Liver (tissue), 9 donors: ENCODE data around the gene CD3D. TPM values are rescaled to one million over a fixed set of nuclear protein-coding genes. Genes with fewer than 3 reads are reported as not detected.
A peak's percentile ranks its signal among the peaks of the same experiment; 100 is the strongest.

Source experiments
- DNase-seq: peaks from one replicate; pipeline ENCODE4 v3.0.0-alpha.2; 2017; ENCODE audit warnings: low spot score
- H3K27ac ChIP-seq, 2 donors: one replicate each; pipeline ENCODE4 v1.7.0; 2013; ENCODE audit warnings: inconsistent platforms in 2 of 2, low read length in 2 of 2, control low read depth in 1 of 2, low read depth in 1 of 2, mild to moderate bottlenecking in 1 of 2
- H3K27me3 ChIP-seq, 4 donors: one replicate each; pipeline versions ENCODE4 v1.6.1 to v1.7.0; 2013; ENCODE audit warnings: low read length in 3 of 4, inconsistent platforms in 1 of 4, mild to moderate bottlenecking in 1 of 4, moderate library complexity in 1 of 4; ENCODE audit not compliant: control insufficient read depth in 4 of 4, insufficient read depth in 4 of 4
- H3K36me3 ChIP-seq, 4 donors: one replicate each; pipeline versions ENCODE4 v1.6.1 to v1.7.0; 2013; ENCODE audit warnings: low read length in 3 of 4, mild to moderate bottlenecking in 3 of 4, low read depth in 1 of 4, moderate library complexity in 1 of 4; ENCODE audit not compliant: control insufficient read depth in 4 of 4, insufficient read depth in 3 of 4
- H3K4me1 ChIP-seq, 4 donors: one replicate each; pipeline versions ENCODE4 v1.6.1 to v1.7.0; 2013; ENCODE audit warnings: low read length in 3 of 4, mild to moderate bottlenecking in 3 of 4, moderate library complexity in 1 of 4; ENCODE audit not compliant: control insufficient read depth in 4 of 4, insufficient read depth in 4 of 4
- H3K4me3 ChIP-seq, 3 donors: one replicate each; pipeline versions ENCODE4 v1.6.1 to v1.7.0; 2013; ENCODE audit warnings: low read length in 3 of 3, control low read depth in 1 of 3, low read depth in 1 of 3, mild to moderate bottlenecking in 1 of 3
- H3K9ac ChIP-seq, 2 donors: one replicate each; pipeline ENCODE4 v1.7.0; 2013; ENCODE audit warnings: low read length in 2 of 2, mild to moderate bottlenecking in 2 of 2, moderate library complexity in 2 of 2, control low read depth in 1 of 2, low read depth in 1 of 2
- H3K9me3 ChIP-seq, 4 donors: one replicate each; pipeline versions ENCODE4 v1.6.1 to v1.7.0; 2013; ENCODE audit warnings: low read length in 3 of 4; ENCODE audit not compliant: control insufficient read depth in 4 of 4
- EGR1 ChIP-seq, 2 donors: IDR thresholded peaks; 2 replicates each; pipeline ENCODE4 v1.6.1; 2016 to 2018; ENCODE audit warnings: antibody characterized with exemption in 2 of 2, low read depth in 2 of 2
- FOXA1 ChIP-seq: IDR thresholded peaks from 2 replicates; pipeline ENCODE4 v1.6.1; 2016; ENCODE audit warnings: antibody characterized with exemption
- FOXA2 ChIP-seq: IDR thresholded peaks from 2 replicates; pipeline ENCODE4 v1.6.1; 2016; ENCODE audit warnings: antibody characterized with exemption
- GABPA ChIP-seq, 2 donors: IDR thresholded peaks in 1 of 2; conservative IDR thresholded peaks in 1 of 2; 2 replicates each; pipeline ENCODE4 v1.6.1; 2016; ENCODE audit warnings: antibody characterized with exemption in 2 of 2, mild to moderate bottlenecking in 1 of 2, moderate library complexity in 1 of 2
- HNF4A ChIP-seq, 2 donors: conservative IDR thresholded peaks; 2 replicates each; pipeline ENCODE4 v1.6.1; 2016; ENCODE audit warnings: antibody characterized with exemption in 2 of 2, mild to moderate bottlenecking in 2 of 2
- HNF4G ChIP-seq: IDR thresholded peaks from 2 replicates; pipeline ENCODE4 v1.6.1; 2016; ENCODE audit warnings: antibody characterized with exemption
- JUND ChIP-seq, 2 donors: IDR thresholded peaks; 2 replicates each; pipeline ENCODE4 v1.6.1; 2016; ENCODE audit warnings: antibody characterized with exemption in 2 of 2
- NR2F2 ChIP-seq: IDR thresholded peaks from 2 replicates; pipeline ENCODE4 v1.6.1; 2016; ENCODE audit warnings: antibody characterized with exemption
- RAD21 ChIP-seq, 2 donors: IDR thresholded peaks; 2 replicates each; pipeline ENCODE4 v1.6.1; 2016; ENCODE audit warnings: antibody characterized with exemption in 2 of 2, mild to moderate bottlenecking in 2 of 2
- RXRA ChIP-seq, 2 donors: IDR thresholded peaks; 2 replicates each; pipeline ENCODE4 v1.6.1; 2017 to 2018; ENCODE audit warnings: antibody characterized with exemption in 2 of 2, mild to moderate bottlenecking in 1 of 2
- SP1 ChIP-seq: IDR thresholded peaks from 2 replicates; pipeline ENCODE4 v1.6.1; 2018; ENCODE audit warnings: antibody characterized with exemption, mild to moderate bottlenecking
- TAF1 ChIP-seq: conservative IDR thresholded peaks from 2 replicates; pipeline ENCODE4 v1.6.1; 2016; ENCODE audit warnings: antibody characterized with exemption, mild to moderate bottlenecking
- YY1 ChIP-seq: IDR thresholded peaks from 2 replicates; pipeline ENCODE4 v1.6.1; 2016; ENCODE audit warnings: antibody characterized with exemption, mild to moderate bottlenecking
- WGBS: extraction: QIAGEN DNeasy Blood & Tissue Kit; methylation state at CpG from one replicate; pipeline ENCODE4 v1.1.7; 2013; 5-methylcytosine and 5-hydroxymethylcytosine counted together
- polyA plus RNA-seq, 2 donors: library from polyadenylated mRNA; stranded (reverse) in 1 of 2; unstranded in 1 of 2; fragments of 200-250 nt in 1 of 2; fragments of >200 nt in 1 of 2; fragmentation: Nextera tagmentation in 1 of 2; extraction: Ambion mirVana in 1 of 2; gene quantifications; one replicate each; pipeline versions ENCODE4 v1.2.1 to v1.2.3, GENCODE V29; 2013 to 2015
- total RNA-seq, 2 donors: library from RNA; depleted of rRNA; stranded (reverse); fragments of >200 nt; gene quantifications; one replicate each; pipeline ENCODE4 v1.2.3, GENCODE V29; 2014
- TF ChIP-seq, protein P1 (sequence below): IDR thresholded peaks from 2 replicates; pipeline ENCODE4 v1.6.1; 2016; ENCODE audit warnings: antibody characterized with exemption
- TF ChIP-seq, protein P2 (sequence below): IDR thresholded peaks from 2 replicates; pipeline ENCODE4 v1.6.1; 2016; ENCODE audit warnings: antibody characterized with exemption, mild to moderate bottlenecking
- TF ChIP-seq, protein P3 (sequence below): IDR thresholded peaks from 2 replicates; pipeline ENCODE4 v1.6.1; 2016; ENCODE audit warnings: antibody characterized with exemption
- TF ChIP-seq, protein P4 (sequence below): fragments of 150-350 bp; IDR thresholded peaks from 2 replicates; pipeline ENCODE4 v1.5.1; 2017; ENCODE audit warnings: improper control_type of control experiment, low read depth, low read length; ENCODE audit not compliant: missing input control
- donor health status: healthy.
- donor health status: healthy.
- donor health status: healthy.
- donor health status: healthy.
- donor health status: healthy.

CD3D gene
- total and polyA plus RNA-seq, 4 donors = 1.1 to 1.6 (median 1.2) TPM

DNA sequence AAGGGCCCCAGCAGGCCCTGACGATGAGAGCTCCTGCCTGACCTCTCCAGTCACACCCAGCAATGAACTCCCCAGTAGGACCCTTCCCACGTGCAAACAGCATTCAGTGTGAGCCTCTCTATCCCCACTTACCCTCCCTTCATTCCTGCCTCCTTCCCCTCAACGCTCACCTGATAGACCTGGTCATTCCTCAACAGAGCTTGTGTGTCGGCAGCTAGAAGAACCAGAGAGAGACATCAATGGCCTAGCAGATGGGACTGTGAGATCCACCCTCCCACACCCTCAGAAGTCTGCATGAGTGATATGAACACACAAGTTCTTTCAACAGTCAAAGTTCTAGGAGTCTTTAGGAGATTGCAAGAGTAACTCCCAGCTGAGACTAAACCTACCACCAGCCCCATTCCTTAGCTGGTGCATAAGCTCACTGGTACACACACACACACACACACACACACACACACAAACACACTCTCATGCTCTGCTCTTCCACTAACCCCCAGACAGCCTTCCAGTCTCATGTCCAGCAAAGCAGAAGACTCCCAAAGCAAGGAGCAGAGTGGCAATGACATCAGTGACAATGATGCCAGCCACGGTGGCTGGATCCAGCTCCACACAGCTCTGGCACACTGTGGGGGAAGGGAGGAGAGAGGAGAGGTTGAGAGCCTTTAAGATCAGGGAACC is 3.1 kb downstream of the CD3D start:
- TF ChIP-seq RXRA (IDR thresholded peaks at IDR 0.05) (no peak), NR2F2 (no peak), HNF4G (no peak), SP1 (no peak), TAF1 (no peak), HNF4A (conservative IDR thresholded peaks at IDR 0.05) (no peak), JUND (IDR thresholded peaks at IDR 0.05) (no peak), YY1 (no peak), RAD21 (IDR thresholded peaks at IDR 0.05) (no peak), GABPA (IDR thresholded peaks at IDR 0.05 in 1 of 2, conservative IDR thresholded peaks at IDR 0.05 in 1 of 2) (no peak), FOXA2 (no peak)
- TF ChIP-seq, protein P1, sequence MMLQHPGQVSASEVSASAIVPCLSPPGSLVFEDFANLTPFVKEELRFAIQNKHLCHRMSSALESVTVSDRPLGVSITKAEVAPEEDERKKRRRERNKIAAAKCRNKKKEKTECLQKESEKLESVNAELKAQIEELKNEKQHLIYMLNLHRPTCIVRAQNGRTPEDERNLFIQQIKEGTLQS = no peak
- TF ChIP-seq, protein P2, sequence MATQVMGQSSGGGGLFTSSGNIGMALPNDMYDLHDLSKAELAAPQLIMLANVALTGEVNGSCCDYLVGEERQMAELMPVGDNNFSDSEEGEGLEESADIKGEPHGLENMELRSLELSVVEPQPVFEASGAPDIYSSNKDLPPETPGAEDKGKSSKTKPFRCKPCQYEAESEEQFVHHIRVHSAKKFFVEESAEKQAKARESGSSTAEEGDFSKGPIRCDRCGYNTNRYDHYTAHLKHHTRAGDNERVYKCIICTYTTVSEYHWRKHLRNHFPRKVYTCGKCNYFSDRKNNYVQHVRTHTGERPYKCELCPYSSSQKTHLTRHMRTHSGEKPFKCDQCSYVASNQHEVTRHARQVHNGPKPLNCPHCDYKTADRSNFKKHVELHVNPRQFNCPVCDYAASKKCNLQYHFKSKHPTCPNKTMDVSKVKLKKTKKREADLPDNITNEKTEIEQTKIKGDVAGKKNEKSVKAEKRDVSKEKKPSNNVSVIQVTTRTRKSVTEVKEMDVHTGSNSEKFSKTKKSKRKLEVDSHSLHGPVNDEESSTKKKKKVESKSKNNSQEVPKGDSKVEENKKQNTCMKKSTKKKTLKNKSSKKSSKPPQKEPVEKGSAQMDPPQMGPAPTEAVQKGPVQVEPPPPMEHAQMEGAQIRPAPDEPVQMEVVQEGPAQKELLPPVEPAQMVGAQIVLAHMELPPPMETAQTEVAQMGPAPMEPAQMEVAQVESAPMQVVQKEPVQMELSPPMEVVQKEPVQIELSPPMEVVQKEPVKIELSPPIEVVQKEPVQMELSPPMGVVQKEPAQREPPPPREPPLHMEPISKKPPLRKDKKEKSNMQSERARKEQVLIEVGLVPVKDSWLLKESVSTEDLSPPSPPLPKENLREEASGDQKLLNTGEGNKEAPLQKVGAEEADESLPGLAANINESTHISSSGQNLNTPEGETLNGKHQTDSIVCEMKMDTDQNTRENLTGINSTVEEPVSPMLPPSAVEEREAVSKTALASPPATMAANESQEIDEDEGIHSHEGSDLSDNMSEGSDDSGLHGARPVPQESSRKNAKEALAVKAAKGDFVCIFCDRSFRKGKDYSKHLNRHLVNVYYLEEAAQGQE = no peak
- TF ChIP-seq, protein P3, sequence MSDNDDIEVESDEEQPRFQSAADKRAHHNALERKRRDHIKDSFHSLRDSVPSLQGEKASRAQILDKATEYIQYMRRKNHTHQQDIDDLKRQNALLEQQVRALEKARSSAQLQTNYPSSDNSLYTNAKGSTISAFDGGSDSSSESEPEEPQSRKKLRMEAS = no peak
- Histone ChIP-seq H3K27ac (peak overlapping the region in 1 of 2 donors; percentile 31), H3K9me3 (no peaks in the 10 kb centered on the region)

DNA sequence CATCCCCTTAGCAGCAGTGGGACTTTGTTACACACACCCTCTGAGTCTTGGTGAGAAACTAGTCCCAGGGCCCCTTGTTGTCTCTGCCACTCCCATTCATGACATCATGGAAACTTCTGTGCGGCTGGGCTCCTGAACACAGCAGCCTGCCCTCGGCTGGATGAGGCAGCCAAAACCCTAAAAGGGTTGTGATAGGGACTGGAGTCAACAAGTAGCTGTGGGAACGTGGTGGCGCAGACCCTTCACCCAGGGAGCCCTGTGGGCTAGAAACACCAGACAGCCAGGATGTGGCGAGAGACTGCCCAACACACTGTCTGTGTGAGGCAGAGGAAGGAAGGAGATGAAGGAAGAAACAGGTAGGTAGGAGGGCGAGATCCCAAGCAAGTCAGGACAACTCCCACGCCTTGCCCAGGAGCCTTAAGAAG is 3.9 kb downstream of the CD3D start:
- Histone ChIP-seq H3K4me1 (no peaks in the 10 kb centered on the region), H3K27me3 (no peaks in the 10 kb centered on the region), H3K9ac (no peak overlapping the region), H3K9me3 (no peaks in the 10 kb centered on the region), H3K27ac (peak overlapping the region in 1 of 2 donors; percentile 31), H3K4me3 (no peak overlapping the region), H3K36me3 (no peaks in the 10 kb centered on the region)
- no peak for TF ChIP-seq HNF4A (conservative IDR thresholded peaks at IDR 0.05)
- TF ChIP-seq HNF4G = no peak
- no peak for TF ChIP-seq JUND (IDR thresholded peaks at IDR 0.05)
- TF ChIP-seq GABPA (IDR thresholded peaks at IDR 0.05 in 1 of 2, conservative IDR thresholded peaks at IDR 0.05 in 1 of 2) = no peak
- no peak for TF ChIP-seq EGR1 (IDR thresholded peaks at IDR 0.05; ENCODE audit: low read depth in 2 of 2)
- DNase-seq = no peak
- WGBS = 72% methylated on average over 7 of the region's 7 CpGs

More for the DNA sequence above, 3.1 kb downstream of the CD3D start:
- DNase-seq = no peak
- no peak overlapping the region for H3K4me3 ChIP-seq
- 85% methylated on average over 5 of the region's 5 CpGs for WGBS
- H3K36me3 ChIP-seq = no peaks in the 10 kb centered on the region
- no peaks in the 10 kb centered on the region for H3K4me1 ChIP-seq
- no peak overlapping the region for H3K9ac ChIP-seq
- H3K27me3 ChIP-seq = no peaks in the 10 kb centered on the region

DNA sequence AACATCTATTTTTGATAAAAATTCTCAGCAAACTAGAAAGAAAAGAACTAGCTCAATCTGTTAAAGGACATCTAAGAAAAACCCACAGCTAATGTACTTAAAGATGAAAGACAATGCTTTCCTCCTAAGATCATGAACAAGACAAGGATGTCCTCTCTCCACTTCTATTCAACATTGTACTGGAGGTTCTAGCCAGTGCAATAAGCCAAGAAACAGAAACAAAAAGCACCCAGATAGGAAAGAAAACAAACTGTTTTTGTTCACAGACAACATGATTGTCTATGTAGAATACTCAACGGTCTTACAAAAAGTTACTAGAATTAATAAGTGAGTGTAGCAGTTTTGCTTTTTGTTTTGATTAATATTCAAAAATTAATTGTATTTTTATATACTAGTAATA is 7.8 kb downstream of the CD3D start:
- Histone ChIP-seq H3K9ac (no peak overlapping the region), H3K27me3 (no peaks in the 10 kb centered on the region), H3K4me1 (no peaks in the 10 kb centered on the region), H3K4me3 (no peak overlapping the region), H3K27ac (no peak overlapping the region), H3K36me3 (no peaks in the 10 kb centered on the region), H3K9me3 (no peaks in the 10 kb centered on the region)
- WGBS = 87% methylated on average over 1 of the region's 1 CpG
- DNase-seq = no peak
- no peak for TF ChIP-seq RXRA (IDR thresholded peaks at IDR 0.05)
- TF ChIP-seq HNF4G = no peak
- no peak for TF ChIP-seq TAF1
- no peak for TF ChIP-seq FOXA1
- TF ChIP-seq, protein P4, sequence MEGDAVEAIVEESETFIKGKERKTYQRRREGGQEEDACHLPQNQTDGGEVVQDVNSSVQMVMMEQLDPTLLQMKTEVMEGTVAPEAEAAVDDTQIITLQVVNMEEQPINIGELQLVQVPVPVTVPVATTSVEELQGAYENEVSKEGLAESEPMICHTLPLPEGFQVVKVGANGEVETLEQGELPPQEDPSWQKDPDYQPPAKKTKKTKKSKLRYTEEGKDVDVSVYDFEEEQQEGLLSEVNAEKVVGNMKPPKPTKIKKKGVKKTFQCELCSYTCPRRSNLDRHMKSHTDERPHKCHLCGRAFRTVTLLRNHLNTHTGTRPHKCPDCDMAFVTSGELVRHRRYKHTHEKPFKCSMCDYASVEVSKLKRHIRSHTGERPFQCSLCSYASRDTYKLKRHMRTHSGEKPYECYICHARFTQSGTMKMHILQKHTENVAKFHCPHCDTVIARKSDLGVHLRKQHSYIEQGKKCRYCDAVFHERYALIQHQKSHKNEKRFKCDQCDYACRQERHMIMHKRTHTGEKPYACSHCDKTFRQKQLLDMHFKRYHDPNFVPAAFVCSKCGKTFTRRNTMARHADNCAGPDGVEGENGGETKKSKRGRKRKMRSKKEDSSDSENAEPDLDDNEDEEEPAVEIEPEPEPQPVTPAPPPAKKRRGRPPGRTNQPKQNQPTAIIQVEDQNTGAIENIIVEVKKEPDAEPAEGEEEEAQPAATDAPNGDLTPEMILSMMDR = no peak
- no peak for TF ChIP-seq HNF4A (conservative IDR thresholded peaks at IDR 0.05)
- TF ChIP-seq, protein P2 = no peak
- TF ChIP-seq, protein P3 = no peak
- TF ChIP-seq EGR1 (IDR thresholded peaks at IDR 0.05; ENCODE audit: low read depth in 2 of 2) = no peak
- TF ChIP-seq YY1 = no peak
- TF ChIP-seq FOXA2 = no peak
- TF ChIP-seq RAD21 (IDR thresholded peaks at IDR 0.05) = no peak
- TF ChIP-seq JUND (IDR thresholded peaks at IDR 0.05) = no peak
